Uterus (tissue), 2 donors: Measurements from ENCODE around the gene IL21.
A peak's percentile ranks its signal among the peaks of the same experiment; 100 is the strongest.

Experiments
- CTCF ChIP-seq, 4 experiments: fragments of 200-600 bp in 2 of 4; fragments of 450-650 bp in 2 of 4; sonication (generic) in 2 of 4; IDR thresholded peaks; one replicate each; pipeline ENCODE4 v1.5.1; 2016 to 2019; ENCODE audit warnings: antibody characterized with exemption in 4 of 4, mild to moderate bottlenecking in 2 of 4, moderate library complexity in 1 of 4
- POLR2A ChIP-seq, 2 donors: fragments of 450-650 bp; IDR thresholded peaks; one replicate each; pipeline ENCODE4 v1.6.1; 2016; ENCODE audit warnings: antibody characterized with exemption in 2 of 2, mild to moderate bottlenecking in 1 of 2, moderate library complexity in 1 of 2

GRCh38 chr4:122652379-122652778 is 31.5 kb upstream of the IL21 start:
- TF ChIP-seq CTCF (IDR thresholded peaks at IDR 0.05) (peak; percentile 21 to 48 (median 29)), POLR2A (IDR thresholded peaks at IDR 0.05) (no peak)
